A172 (cell line): ENCODE data around the gene GRHPR. TPM values are rescaled to one million over a fixed set of nuclear protein-coding genes. Genes with fewer than 3 reads are reported as not detected.
"Not testable (repeated sequence)": the region's sequence is repeated elsewhere in the genome, so short reads cannot be mapped to it uniquely, and the experiment has no call there.

Source experiments
- DNase-seq: peaks from one replicate; pipeline ENCODE4 v3.0.0-alpha.2; 2015; ENCODE audit warnings: low spot score
- total RNA-seq: library from RNA; depleted of rRNA; stranded (reverse); fragments of >200 nt; shearing (Covaris generic); gene quantifications from 2 replicates; pipeline ENCODE4 v1.2.3, GENCODE V29; 2014; rRNA removed

The GRHPR gene
- total RNA-seq: 127 and 165 TPM in 2 replicates

DNA sequence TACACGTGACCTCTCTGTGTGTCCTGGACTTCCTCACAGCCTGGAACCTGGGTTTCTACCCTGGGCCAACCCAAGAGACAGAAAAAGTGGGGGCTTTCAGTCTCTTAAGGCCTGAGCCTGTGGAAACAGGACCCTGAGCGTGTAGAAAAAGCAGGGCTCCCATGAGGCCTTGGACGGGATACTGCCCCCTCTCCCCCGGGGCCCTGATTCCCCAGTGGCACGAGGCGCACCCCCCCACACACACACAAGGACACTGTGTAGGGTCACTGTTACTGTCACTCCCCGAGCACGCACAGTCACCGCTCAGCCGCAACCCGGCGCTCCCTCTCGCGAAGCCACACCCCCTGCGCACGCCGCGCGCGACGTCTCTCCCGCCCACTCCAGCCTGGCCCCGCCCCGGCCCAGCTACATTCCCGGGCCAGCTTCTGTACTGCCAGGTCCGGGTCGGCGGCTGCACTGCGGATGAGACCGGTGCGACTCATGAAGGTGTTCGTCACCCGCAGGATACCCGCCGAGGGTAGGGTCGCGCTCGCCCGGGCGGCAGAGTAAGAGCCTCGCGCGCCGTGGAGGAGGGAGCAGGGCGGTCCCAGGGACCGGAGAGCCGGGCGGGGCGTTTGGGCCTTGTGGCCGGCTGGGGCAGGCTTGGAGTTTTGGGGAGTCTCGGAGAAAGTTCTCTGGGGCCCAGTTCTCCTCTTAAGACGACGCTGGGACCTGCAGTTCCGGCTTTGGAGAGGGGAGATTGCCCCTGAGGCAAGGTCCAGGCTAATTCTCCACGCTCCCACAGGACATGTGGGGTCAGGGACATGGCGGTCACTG is at the start of gene GRHPR:
TSS of gene GRHPR (plus strand) at position 408 of the 816 bp plus-strand sequence. CDS start at position 463, 55 bp downstream.
- peak; percentile 55 for DNase-seq

DNA sequence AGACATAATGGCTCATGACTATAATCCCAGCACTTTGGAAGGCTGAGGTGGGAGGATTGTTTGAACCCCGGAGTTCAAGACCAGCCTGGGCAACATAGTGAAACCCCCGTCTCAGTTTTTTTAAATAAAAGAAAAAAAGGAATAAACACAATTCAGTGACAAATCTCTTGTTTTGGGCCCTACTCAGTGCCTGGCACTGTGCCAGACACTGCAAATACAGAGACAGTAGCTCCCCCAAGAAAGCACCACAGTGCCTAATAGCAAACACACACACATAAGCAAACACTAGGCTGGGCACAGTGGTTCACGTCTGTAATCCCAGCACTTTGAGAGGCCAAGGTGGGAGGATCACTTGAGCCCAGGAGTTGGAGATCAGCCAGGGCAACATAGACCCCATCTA is 49.7 kb upstream of the GRHPR start:
- DNase-seq: no peak

DNA sequence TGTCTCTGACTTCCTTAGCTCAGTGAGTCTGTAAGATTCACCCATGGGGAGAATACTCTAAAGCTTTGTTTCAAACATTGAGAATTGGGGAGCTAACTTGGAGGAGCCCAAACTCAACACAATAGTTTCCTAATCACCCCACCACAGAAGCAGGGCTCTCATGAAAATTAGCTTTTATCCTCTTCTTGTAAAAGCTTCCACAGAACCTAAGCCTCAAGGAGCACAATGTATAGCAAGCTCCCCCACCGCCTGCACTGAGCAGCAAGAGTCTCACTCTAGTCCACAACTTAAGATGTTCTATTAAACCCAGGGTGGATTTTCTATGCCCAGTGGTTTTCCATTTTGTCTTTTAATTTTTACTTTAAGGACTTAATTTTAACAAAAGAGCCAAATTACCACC is 48.9 kb upstream of the GRHPR start:
- no peak for DNase-seq

DNA sequence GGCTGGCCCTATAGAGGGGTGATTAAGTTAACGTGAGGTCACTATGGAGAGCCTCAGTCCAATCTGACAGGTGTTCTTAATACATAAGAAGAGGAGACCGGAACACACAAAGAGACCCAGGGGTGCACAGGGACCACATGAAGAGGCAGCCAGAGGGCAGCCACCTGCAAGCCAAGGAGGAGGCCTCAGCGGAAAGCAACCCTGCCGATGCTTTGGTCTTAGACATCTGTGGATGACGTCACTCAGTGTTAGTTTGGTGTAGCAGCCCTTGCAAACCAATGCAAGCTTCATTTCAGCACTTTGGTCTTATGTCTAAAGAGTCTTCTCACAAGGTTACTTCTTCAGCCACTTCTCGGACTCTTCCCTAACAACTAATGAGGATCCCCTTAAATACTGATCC is 47.6 kb upstream of the GRHPR start:
- DNase-seq: no peak

DNA sequence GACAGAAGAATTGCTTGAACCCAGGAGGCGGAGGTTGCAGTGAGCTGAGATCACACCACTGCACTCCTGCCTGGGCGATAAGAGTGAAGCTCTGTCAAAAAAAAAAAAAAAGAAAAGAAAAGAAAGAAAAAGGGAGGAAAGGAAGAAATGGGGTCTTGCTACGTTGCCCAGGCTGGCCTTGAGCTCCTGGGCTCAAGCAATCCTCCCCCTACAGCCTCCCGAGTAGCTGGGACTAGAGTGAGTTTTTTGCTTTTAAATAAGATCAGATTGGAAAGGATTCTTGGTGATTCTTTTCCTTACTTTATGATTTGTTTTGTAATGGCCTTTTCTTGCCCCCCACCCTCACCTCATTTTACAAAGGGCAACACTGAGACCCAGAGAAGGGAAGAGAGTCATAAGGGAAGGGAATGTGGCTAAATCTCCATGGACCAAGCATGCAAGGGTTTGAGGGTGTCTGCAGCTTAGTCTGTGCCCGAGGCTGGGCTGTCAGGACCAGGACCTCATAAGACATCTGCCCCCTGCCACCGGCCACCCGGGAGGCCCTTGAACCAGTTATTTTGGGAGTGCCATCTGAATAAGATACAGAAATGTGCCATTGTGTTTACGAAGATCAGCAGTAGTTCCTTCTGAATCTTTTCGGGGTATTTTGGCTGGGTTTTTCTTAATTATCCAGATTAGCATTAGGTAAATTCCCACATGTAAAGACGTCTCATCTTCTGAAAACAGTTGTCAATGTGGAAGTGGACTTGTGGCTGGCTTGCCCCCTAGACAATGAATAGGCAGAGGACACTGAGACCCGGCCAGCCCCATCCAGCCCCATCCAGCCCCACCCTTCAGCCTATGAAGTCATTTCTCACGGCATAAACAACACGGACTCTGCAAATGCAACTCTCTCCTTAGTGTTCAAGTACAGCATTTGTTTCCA is 44.5 kb upstream of the GRHPR start:
- no peak for DNase-seq

DNA sequence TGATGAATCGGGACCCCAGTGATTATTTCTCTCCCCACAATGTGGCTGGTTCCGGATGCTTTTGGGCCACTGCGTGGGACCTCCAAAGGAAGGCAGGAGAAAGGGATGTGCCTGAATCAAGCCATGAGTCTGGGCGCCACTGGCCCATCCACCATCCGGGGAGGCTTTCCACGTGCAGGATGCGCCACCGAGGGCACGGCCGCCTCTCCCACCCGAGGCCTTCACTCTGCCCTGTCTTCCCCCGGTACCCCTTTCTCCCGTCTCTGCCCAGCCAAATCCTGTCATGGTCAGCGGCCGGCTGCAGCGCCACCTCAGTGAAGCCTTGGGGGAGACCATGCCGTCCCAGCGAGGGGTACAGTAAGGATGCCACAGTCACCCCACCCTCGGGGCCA is 43.9 kb upstream of the GRHPR start:
- DNase-seq: no peak

DNA sequence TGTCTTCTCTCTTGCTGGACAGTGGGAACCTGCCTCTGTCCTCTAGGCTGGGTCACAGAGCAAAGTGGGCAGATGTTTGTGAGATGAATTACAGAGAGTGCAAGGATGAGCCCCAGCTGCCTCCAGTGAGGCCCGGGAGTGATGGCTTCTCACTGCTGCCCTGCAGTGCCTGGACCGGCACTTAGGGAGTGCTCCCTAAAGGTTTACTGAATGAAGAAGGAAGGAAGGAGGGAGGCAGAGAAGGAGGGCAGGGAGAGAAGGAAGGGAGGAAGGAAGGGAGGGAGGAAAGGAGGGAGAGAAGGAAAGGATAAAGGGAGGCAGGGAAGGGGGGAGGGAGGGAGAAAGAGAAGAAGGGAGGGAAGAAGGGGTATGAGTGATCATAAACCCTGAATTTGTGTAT is 42.7 kb upstream of the GRHPR start:
- no peak for DNase-seq

DNA sequence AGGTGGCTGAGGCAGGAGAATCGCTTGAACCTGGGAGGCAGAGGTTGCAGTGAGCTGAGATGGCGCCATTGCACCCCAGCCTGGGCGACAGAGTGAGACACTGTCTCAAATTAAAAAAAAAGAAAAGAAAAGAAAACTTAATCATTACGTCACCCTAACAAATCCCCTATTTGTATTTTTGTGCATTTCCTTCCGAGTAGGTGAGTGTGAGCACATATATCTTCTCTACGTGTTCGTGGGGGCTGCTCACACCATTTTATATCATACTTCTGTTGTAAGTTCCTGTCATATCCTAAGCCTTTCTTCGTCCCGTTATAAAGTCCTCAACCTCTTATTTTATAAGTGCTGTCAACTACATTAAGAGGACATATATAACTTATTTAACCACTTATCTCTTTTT is 41.9 kb upstream of the GRHPR start:
- no peak for DNase-seq

DNA sequence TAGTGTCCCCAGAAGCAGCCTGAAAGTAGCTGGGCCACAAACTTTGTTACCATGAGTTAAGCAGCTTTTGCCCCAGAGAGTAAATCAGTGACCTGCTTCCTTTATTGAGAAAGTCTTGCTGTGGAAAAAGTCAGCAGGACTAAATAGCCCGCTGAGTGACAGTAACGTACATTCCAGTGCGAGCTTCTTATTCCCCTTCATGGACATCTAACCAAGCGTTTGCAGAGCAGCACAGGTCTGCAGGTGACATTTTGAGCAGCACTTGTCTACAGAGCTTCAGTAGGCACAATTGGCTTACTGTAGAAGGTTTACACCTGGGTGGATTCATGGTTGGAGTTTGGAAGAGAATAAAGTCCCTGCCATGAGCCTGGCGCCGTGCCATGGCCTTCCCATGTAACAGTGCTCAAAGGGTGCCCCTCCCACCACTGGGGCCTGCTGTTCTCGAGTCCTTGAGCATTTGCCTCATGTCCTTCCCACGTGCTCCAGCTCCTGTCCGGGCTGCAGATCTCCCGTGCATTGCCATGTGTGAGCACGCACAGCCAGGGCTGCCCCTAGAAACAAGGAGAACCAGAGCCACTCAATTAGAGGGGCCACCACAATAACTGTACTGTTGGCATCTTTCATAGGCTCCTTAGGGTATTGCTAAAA is 41.3 kb upstream of the GRHPR start:
- DNase-seq: no peak

DNA sequence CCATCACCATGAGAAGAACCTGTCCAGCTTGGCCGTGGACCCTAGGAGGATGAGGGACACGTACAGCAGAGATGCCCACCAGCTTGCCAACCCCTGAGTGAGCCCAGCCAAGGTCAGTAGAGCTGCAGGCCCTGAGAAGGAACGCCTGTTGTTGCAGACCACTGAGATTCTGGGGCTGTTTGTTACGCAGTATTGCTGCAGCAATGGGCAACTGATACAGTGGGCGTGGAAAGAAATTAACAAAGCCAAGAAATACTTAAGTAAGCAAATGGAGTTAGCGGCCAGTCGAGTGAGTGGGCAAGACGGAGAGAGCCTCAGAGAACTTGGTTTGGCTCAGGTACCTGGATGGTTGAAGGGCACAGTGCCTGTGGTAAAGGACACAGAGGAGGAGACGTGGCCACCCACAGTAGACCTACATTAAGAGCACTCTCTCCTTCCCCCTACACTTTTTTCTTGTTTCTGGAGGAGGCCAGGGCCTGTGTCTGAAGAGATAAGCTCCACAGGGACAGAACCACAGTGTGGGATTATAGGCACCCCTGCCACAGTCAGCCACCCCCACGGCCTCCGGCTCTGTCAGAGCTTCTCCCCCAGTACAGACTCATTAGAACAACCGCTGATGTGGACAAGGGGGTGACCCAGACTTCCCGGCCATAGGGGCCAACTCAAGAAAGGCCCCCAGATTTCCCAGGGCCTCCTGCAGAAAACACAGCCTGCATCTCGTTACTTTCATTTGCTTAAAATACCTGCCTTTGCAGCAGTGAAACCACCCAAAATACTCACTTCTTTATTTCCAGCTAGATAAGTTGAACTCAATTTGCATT is 40.1 kb upstream of the GRHPR start:
- no peak for DNase-seq

DNA sequence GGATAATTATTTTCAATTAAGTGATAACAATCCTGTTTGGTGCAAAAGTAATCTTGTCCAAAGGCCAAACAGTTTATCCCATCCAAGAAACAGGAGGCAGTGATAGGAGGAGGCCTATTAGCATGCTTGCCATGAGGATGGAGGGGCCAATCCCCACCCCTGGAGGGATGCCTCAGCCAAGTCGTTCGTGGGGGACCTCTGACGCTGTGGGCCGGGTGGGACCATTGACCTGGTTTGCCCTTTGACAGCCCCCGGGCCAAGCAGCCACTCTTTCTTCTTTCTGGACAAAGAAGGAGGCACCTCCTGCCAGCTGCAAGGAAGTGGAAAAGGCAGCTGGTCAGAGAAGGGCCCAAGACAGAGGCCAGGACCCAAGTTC is 39.5 kb upstream of the GRHPR start:
- DNase-seq: no peak

DNA sequence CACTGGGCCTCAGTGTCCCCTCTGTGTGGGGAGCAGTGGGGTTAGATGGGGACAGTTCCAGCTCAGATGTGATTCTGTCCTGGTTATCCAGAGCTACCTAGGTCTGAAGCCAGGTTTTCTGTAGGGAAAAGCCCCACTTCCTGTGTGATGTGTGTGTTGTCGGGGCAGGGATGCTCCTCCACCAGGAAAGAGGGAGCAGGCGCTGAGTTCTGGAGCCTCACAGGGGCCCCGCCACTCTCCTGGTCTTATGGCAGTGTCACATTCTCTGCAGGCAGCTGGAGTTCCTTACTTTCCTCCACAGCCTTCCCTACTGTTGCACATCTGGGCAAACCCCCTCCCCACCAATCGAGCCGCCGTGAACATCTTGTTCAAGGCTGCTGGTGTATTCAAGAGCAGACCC is 39.1 kb upstream of the GRHPR start:
- DNase-seq: no peak

DNA sequence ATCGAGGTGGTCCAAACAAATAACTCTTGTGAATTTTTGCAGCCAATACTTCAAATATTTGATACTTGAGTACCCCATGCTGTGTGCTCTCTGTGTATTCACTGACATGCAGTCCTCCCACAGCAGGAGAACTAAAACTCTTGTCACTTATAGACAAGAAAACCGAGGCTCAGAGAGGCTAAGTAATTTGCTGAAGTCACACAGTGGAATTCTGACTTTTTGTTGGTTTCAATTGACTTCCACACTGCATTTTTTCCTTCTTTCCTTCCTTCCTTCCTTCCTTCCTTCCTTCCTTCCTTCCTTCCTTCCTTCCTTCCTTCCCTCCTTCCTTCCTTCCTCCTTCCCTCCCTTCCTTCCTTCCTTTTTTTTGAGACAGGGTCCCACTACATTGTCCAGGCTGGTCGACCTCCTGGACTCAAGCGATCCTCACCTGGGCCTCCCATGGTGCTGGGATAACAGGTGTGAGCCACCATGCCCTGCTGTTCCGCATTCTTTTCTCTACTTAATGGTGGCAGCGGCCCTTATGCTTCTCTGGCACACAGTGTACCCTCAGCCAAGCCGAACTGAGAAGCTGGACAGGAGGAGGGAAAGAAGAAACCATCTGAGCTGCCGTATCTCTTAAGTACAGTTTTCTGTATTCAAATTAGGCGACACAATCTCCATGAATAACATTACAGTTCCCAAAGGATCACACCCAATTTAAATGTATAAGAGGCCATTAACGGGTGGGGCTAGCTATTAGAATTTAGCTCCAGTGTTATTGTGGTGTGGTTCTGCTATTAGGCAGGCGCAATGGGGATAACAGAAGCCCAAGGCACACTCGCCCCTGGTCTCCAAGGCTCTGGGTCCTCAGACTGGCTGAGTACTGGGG is 38.4 kb upstream of the GRHPR start:
- no peak for DNase-seq

DNA sequence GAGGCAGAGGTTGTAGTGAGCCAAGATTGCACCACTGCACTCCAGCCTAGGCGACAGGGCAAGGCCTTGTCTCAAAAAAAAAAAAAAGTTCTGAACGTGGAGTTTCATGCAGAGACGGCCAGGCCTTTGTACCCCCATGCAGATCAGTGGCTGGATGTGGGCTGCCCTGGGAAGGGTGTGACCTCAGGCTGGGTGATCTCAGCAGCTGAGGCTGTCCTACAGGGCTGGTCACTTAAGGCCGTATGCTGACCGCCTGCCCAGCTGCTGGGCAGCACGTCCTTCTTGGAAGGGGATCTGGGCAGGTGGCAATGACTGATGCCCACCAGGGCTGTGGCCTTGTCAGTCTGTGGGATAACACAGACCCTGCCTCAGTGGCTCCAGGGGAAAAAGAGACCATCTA is 37.2 kb upstream of the GRHPR start:
- no peak for DNase-seq

DNA sequence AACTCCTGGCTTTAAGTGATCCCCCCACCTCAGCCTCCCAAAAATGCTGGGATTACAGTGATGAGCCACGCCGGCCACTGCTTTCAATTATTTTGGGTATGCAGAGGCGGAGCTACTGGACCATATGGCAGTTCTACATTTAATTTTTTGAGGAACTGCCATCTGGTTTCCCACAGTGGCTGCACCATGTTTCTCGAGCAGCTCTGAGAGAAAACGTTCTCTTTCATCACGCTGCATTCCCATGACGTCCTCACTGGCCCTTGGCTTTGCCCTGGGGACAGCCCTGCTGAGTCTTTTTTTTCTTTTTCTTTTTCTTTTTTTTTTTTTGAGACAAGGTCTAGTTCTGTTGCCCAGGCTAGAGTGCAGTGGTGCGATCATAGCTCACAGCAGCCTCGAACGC is 35.5 kb upstream of the GRHPR start:
- DNase-seq: no peak

DNA sequence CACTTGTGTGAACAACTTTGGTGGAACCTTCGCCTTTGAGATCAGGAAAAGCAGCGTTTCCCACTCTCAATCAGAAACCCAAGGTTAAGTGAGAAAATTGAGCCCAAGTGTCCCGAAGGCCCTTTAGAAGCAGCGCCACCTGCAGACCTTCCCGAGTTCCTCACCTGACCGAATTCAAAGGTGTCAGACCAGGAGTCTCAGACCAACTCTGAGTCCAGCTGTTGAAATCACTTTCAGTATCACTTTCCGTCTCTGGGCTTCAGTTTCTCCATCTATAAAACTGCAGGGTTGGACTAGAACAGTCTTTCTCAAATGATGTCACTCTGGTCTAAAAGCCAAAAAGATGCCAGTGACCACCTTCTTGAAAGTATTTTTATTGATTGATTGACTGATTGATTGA is 31.7 kb upstream of the GRHPR start:
- DNase-seq: no peak

DNA sequence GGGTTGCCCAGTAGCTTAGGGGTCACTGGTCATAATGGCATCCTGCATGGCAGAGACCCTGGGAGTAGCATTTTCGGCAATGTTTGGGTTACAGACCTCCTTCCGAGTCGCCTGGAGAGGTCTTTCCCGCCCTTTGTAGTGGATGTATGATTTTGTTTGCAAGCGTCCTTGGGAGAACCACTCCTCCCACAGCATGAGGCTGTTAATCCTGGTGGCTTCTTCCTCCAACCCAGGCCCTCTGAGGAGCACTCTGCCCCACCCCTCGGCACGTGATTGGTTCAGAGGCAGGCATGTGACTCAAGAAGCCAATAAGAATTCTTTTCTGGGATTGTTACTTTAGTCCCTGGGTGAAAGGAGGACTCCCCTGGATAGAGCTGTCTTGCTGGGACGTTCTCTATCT is 30.2 kb upstream of the GRHPR start:
- DNase-seq: no peak

DNA sequence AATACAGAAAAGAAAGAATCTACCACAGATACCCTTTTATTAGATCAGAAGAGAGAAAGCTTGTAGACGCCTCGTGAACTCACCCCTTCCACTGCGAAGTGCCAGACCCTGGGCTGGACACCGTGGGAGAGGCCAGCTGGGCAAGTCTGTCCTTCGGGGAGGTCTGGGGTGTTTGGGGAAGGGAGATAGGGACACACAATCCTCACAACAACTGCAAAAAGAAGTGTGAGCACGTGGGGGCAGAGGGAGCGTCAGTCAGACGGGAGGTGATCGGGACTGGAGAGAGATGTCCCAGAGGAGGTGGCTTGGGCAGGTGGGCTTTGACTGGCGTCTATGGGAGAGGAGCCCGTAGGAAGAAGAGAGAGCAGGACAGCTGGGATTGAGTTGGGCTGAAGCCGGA is 27.3 kb upstream of the GRHPR start:
- DNase-seq: no peak

DNA sequence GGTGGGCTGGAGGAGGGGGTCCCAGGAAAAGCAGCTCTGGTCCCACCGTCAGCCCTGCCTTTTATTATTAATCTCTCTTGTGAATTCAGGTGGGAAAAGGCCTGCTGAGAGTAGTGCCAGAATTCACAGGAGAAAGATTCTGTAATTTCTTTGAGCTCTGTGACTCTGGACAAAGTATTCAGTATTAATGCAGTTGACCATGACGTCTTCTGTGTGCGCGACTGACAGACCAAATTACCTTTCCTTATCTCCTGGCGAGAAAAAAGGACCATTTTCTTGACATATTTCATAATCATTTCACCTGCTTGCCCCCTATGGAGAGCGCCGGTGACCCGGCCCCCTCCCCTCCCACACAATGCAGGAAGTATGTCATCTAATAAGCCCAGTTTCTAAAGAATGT is 26.8 kb upstream of the GRHPR start:
- DNase-seq: no peak

DNA sequence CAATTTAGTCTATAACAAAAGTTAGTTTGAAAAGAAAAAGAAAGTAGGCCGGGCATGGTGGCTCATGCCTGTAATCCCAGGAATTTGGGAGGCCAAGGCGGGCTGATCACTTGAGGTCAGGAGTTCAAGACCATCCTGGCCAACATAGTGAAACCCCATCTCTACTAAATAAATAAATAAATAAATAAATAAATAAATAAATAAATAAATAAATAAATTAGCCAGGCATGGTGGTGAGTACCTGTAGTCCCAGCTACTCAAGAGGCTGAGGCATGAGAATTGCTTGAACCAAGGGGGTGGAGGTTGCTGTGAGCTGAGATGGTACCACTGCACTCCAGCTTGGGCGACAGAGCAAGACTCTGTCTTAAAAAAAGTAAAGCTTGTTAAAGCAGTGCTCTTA is 24.5 kb upstream of the GRHPR start:
- not testable (repeated sequence) for DNase-seq
